NCI-H146 treated with DMSO at 0.1 percent for 48 hours (cell line): ENCODE measurements around the gene CCSER2.
A peak's percentile ranks its signal among the peaks of the same experiment; 100 is the strongest.
"Not testable (repeated sequence)": the region's sequence is repeated elsewhere in the genome, so short reads cannot be mapped to it uniquely, and the experiment has no call there.

Experiments
- DNase-seq: peaks from one replicate; lab custom pipeline; 2025; ENCODE audit not compliant: unreplicated experiment; lab: John Stamatoyannopoulos, UW

The CCSER2 gene

DNA sequence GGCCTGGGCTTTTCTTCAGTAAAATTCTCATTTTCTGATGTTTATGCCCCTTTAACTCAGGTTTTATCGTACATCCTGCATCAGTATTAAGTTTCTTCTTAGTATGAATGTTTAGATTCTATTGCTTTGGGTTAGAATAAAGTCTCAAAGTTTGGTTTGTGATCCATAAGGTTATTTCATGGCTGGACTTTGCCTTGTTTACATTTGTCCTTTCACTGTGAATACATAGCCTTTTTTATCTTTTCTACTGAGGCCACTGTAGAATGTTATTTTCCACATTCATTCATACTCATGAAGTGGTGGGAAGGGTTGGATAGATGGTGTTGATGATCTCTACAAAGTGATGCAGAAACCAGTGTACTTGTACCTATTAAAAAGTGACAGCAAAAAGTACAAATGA, 59.8 kb downstream of the CCSER2 start:
- DNase-seq: no peak

DNA sequence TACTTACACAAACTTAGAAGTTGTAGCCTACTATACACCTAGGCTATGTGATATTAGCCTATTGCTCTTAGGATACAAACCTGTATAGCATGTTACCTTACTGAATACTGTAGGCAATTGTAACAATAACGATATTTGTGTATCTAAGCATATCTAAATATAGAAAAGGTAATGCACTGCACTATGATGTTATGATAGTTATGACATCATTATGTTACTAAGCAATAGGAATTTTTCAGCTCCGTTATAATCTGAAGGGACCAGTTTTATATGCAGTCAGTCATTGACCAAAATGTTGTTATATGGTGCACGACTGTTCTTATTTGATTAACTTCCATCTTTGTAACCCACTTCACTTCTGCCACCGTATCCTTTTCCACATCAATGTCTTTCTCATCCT, 62.0 kb downstream of the CCSER2 start:
- DNase-seq: no peak

DNA sequence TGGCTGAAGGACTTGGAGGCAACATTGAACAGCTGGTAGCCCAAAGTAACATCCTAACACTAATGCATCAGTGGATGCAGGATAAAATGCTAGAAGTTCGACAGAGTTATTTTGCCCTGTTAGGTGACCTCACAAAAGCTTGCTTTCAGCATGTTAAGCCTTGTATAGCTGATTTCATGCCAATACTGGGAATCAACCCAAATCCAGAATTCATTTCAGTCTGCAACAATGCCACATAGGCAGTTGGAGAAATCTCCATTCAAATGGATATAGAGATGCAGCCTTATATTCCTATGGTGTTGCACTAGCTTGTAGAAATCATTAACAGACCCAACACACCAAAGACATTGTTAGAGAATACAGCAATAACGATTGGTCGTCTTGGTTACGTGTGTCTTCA, 62.9 kb downstream of the CCSER2 start:
- no peak for DNase-seq

DNA sequence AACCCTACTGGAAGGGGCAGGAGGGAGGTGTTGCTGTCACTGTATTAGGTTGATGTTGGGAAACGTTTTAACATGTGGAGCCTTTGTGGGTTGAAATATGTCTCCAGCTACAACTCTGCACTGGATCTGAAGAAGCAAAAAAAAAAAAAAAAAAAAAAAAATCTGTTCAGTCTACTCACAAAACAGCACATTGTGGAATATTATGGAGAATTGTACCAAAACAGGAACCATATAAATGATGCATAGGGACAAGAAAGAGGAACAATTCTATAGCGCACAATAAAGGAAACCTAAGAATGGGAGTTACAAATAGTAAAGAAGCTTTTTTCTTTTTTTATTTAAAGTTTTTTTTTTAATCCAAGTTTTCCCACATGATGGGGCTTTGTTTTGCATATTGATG, 63.8 kb downstream of the CCSER2 start:
- DNase-seq: no peak

DNA sequence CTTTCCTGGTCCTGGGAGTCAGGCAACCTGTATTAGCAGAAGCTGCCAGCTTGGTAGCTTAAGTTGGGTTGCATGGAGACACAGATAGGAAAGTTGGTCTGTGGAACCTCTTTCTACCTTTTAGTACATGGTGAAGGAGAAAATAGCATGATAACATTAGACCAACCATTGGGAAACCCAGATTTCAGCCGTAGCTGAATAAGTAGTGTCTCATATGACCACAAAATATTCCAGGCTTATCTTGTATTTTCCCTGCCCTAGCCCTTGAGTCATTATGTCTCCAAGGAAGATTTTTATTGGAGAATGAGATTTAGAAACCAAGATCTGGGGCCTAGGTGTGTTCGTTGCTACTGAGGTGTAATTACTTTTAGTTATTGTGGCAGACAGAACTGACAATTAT, 67.2 kb downstream of the CCSER2 start:
- no peak for DNase-seq

DNA sequence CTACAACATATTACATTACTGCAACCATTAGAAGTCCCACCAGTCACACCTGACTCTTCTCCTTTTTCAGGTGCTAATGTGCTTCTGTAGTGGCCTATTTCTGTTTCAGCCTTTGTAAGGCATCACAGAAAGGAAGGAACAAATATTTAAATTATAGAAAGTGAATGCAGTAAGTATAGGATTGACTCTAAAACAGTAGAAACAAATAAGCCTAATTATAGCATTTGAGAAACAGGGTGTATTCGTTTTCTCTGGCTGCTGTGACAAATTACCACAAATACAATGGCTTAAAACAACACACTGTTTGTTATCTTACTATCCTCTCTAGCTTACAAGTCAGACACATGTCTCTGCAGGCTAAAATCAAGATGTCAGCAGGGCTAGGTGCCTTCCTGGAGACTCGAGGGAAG, 69.4 kb downstream of the CCSER2 start:
- DNase-seq: peak; percentile 70

DNA sequence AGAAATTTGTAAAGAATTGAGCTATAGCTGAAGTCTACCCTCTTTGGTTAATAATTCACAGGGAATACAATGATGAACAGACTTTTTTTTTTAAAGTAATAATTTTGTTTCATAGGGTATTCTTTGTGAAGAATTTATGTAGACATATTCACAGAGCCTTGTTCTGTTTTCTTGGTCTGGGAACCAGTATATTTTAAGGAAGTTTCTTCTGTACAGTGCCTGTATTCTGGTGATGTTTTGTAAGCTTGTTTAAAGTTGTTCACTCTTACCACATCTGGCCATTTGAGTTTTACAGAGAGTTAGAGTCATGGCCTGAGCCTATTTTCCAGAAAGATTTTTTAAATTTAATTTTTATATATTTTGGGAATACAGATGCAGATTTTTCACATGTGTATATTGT, 70.3 kb downstream of the CCSER2 start:
- DNase-seq: no peak

DNA sequence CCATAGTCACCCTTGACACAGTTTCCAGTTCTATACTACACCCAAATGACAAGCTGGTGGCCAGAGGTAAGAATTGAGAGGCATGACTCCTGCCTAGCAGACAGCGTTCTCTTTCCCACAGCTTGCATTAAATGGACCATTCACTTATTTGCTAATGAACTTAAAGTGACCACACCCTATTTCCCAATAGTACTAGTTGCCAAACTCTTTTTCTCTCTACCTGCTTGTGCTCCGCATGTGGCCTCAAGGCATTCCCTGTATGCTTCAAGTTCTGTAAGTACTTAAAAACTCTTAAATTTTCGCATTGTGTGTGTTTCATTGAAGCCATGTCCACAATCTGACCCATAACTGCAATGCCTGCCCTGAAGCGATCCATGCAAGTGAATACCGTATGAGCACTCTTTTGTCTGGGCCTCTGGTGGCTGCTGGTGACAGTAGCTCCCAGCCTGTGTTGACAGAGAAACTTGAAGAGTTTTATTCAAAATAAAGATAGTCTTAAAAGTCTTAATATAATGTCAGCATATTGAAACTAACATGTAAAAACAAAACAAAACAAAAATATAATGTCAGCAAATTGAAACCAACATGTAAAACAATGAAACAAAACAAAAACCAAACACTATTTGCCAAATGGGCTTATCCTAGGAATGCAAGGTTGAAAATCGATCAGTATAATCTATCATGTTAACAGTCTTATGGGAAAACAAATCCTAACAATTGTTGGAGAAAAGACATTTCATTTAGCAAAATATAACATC, 73.6 kb downstream of the CCSER2 start:
- DNase-seq: no peak

DNA sequence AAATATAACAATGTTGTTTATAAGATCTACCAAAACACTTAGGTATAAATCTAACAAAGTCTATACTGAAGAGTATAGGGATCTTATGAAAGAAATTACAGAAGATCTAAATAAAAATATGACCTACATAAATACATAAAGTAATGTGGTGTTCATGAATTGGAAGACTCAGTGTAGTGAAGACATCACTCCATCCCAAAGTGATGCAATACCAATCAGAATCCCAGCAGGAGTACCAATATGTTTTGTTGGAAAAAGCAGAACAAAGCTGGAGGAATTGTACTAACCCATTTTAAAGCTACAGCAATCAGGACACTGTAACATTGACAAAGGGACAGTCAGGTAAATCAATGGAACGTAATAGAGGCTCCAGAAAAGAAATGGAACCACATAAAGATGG, 76.4 kb downstream of the CCSER2 start:
- DNase-seq: no peak

DNA sequence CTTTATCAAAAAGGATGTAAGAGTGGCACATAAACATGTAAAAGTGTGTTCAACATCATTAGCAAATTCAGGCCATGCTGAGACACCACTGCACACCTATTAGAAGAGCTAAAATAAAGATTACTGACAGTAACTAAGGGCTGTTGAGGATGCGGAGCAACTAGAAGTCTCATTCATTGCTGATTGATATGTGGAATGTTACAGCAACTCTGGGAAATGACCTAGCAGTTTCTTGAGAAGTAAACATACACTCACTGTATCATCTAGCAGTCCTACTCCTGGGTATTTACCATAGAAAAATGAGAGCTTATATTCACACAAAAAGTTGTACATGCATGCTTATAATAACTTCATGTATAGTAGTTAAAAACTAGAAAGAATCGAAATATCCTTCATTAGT, 77.3 kb downstream of the CCSER2 start:
- DNase-seq: no peak

DNA sequence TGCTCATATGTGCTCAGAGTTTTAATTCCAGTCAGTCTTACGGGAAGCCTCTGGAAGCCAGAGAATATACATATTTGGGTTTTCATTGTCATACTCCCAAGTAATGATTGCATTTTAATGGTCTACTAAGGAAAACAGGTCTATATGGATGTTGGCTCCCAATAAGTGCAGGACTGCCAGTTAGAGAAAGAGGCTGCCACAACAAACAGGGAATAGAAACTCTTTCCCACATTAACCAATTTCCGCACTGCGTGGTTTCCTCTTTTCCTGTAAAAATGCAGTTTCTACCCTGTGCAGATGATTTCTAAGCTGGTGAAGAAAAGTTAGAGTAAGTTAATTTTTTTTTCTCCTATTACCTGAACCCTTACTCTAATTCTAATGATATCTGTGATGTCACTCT, 78.2 kb downstream of the CCSER2 start:
- no peak for DNase-seq

DNA sequence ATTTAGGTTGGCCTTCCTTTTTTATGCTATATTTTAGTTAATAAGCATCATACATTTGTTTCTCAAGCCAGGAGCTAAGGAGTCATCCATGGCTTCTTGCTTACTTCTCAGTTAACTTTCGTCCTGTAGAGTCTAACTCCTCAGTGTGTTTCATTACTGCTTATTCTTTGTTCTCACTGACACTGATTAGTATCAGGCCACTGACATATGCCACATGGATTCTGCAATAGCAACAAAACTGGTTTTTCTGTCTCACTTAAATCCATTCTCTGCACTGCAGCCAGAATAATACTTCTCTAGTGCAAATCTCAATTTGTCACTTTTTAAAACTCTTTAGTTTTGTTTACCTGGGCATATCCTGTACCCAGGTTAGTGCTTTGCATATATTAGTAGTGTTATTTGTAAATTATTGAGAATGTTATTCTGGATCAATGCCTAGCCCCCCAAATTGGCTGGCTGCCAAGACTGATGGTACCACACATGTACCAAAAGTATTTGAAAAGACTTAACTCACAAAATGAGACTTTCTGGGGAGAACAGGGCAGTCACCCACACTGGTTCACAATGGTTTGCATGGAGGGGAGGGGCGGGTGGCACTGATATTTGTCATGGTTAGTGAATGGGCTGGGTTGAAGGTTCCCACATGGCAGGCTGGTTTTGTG, 79.1 kb downstream of the CCSER2 start:
- DNase-seq: no peak

DNA sequence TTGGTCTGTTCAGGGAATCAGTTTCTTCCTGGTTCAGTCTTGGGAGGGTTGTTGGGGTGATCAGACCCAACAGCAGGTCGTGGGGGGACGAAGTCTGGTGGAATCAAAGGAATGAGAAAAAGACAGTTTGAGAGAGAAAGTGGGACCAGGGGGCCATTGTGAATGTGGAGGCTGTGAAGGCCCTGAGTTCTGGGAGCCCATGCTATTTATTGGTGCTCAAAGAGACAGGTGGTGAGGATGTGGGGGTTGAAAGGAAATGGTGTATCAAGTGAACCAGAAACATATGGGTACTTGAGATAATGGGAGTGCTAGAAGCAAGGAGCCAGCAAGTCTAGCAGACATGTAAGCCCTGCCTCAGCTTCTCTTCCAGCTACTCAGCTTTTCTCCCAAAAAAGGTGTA, 84.1 kb downstream of the CCSER2 start:
- no peak for DNase-seq

DNA sequence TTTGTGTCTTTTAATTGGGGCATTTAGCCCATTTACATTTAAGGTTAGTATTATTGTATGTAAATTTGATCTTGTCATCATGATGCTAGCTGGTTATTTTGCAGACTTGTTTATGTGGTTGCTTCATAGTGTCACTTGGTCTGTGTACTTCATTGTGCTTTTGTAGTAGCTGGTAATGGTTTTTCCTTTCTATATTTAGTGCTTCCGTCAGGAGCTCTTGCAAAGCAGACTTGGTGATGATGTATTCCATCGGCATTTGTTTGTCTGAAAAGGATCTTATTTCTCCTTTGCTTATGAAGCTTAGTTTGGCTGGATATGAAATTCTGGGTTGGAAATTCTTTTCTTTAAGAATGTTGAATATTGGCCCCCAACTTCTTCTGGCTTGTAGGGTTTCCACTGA, 85.7 kb downstream of the CCSER2 start:
- DNase-seq: not testable (repeated sequence)

DNA sequence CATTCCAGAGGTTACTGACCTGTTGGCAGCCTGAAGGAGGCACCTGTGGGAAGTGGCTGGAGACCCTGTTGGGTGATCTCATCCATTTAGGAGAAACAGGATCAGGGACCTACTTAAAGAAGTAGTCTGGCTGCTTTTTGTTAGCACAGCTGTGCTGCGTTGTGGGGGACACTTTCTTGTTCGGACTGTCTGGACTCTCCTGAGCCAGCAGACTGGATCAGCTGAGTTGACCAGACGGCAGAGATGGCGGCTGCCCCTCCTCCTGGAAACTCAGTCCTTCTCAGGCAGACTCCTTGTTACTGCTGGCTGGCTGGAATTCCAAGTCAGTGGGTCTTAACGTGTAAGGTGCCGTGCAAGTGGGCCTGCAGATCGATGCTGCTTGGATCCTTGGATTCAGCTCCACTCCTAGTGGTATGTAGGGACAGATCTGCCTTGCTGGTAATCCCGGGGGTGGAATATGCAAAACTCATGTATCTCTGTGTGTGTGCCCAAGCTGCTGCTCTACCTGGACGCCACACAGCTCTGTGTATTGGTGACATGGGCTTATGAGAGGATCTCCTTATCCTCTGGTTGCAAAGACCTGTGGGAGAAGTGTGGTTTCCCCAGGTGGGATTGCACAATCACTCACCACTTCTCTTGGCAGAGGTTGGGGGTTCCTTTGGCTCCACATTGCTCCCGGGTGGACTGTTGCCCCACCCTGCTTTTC, 87.3 kb downstream of the CCSER2 start:
- DNase-seq: no peak

DNA sequence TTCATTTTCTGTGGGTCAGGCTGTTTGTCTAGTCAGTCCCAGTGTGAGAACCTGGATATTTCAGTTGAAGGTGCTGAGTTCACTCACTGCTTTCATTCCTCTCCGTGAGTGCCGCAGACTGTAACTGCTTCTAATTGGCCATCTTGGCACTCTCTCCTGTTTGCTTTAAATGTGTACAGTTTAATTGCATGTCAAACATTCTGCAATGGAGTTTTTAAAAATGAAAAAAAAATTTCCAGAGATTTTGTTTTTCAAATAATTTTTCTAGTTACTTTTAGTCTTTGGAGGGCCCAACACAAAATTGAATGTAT, 87.8 kb downstream of the CCSER2 start:
- peak; percentile 46 for DNase-seq

DNA sequence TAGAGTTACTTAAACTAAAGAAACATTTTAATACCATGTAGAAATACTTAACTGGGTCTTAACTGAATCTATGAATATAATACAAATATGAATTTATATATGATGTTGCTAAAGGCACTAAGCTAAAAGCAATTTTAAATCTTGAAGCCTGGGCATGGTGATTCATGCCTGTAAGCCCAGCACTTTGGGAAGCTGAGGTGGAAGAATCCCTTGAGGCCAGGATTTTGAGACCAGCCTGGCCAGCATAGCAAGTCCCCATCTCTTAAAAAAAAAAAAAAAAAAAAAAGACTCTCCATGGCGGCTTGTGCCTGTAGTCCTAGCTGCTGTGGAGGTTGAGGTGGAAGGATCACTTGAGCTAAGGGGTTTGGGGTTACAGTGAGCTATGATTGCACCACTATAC, 95.3 kb downstream of the CCSER2 start:
- DNase-seq: no peak

DNA sequence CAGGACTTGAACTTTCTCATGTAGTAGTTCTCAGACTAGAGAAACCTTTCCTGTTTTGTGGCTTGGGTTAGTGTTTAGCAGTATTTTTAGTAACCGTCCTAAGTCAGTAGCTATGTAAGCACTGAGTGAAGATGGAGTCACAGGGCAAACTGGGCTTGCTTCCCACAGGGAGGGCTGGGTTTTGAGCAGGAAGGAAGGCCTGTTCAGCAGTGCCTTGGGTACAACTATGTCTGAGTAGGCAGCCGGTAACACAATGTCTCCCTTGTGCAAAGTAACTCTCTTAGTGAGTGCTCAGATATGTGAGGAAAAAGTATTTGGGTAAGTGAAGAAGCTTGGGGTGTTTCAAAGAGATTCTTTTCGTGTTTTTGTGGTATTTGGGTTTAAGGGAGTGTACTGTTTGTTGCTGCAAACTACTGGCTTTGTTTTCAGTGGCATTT, 96.4 kb downstream of the CCSER2 start:
- no peak for DNase-seq

DNA sequence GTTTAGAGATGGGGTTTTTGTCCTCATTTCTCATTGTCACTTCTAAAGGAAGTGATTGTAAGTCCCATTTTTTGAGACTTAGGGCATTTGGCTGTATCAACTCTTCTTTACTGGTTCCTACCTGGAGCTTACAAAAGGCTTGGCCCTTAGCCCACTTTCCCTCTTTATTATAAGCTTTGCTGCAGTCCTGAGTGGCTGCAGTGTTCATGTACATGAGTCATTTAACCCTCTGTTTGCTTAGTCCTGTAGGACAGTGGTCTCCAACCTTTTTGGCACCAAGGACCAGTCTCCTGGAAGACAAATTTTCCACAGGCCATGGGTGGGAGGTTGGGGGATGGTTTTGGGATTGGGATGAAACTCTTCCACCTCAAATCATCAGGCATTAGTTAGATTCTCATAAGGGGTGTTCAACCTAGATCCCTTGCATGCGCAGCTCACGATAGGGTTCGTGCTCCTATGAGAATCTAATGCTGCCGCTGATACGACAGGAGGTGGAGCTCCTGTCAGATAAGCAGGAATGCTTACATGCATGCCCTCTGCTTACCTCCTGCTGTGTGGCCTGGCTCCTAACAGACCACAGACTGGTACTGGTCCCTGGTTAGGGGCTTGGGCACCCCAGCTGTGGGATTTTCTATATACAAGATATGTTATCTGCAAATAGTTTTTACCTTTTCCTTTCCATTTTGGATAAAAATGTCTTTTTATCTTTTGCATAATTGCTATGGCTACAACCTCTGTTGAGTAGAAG, 99.7 kb downstream of the CCSER2 start:
- no peak for DNase-seq

DNA sequence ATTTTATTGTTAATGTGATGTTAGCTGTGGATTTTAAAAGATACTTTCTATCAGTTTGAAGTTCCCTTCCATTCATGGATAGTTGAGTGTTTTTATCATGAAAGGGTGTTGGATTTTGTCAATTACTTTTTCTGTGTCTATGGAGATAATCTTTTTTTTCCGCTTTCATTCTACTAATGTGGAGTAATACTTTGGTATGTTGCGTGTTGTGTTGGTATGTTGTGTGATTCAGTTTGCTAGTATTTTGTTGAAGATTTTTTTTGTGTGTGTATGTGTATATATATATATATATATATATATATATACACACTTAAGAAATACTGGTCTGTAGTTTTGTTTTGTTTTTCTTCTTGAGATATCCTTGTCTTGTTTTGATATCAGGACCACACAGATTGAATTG, 100.3 kb downstream of the CCSER2 start:
- no peak for DNase-seq

DNA sequence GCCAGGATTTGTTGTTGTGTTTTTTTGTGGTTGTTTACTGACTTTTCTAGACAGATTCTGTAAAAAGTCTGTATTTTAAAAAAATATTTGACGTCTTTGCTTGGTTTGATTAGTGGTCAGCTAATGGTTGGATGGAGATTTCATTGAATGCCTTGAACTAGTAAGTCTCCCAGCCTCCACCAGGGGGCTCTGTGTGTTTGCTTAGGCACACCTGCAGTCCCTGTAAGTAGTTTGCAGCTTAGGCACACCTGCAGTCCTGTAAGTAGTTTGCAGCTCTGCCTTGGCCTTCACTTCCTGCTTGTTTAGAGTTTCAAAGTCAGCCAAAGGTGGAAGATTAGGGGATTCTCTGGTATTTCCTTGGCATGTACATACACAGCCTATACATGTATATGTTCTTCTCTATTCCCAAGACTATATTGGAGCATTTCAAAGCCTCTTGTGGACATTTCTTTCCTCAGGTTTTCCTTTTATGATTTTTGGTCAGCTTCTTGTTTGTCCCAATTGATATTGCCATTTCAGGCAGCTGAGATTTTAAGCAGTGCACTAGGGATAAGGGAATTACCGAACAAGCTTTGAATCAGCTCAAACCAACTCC, 101.6 kb downstream of the CCSER2 start:
- DNase-seq: peak; percentile 40
